GM06990 (cell line): ENCODE results near the gene TBL1Y.
"Not testable (repeated sequence)": the region's sequence is repeated elsewhere in the genome, so short reads cannot be mapped to it uniquely, and the experiment has no call there.

Source experiments
- DNase-seq: peaks from one replicate; pipeline ENCODE4 v3.0.0-alpha.2; 2011; ENCODE audit not compliant: insufficient read length; ENCODE audit errors: extremely low read depth
- H3K27me3 ChIP-seq: replicated peaks from 2 replicates; pipeline ENCODE4 v1.6.0; 2011; ENCODE audit warnings: low read length; ENCODE audit not compliant: control insufficient read depth, insufficient read depth
- H3K36me3 ChIP-seq: 2 replicates; pipeline ENCODE4 v1.5.1; 2011; ENCODE audit warnings: low read length; ENCODE audit not compliant: control insufficient read depth, insufficient read depth
- H3K4me3 ChIP-seq: replicated peaks from 2 replicates; pipeline ENCODE4 v1.5.1; 2011; ENCODE audit warnings: low read depth, mild to moderate bottlenecking, control low read depth, low read length
- CTCF ChIP-seq: IDR thresholded peaks from 2 replicates; pipeline ENCODE4 v1.5.1; 2011; ENCODE audit warnings: low read length, control low read depth, mild to moderate bottlenecking, inconsistent platforms; ENCODE audit not compliant: insufficient read depth, poor library complexity, severe bottlenecking

TBL1Y gene

GRCh38 chrY:6910372-6911252 lies at the start of gene TBL1Y:
TBL1Y (plus strand) TSS chrY:6910697; CDS start chrY:7025085, 114,388 bp downstream.
- TF ChIP-seq CTCF, result no peak
- no peak within 1 kb of the TSS for H3K4me3 ChIP-seq

GRCh38 chrY:6894496-6894895 lies 16.0 kb upstream of the TBL1Y start:
- TF ChIP-seq CTCF, result no peak
- Histone ChIP-seq H3K36me3 (no peaks in the 10 kb centered on the region), H3K27me3 (no peaks in the 10 kb centered on the region), H3K4me3 (no peak overlapping the region)
- DNase-seq, result no peak

More at GRCh38 chrY:6910372-6911252, at the start of gene TBL1Y:
- no peaks in the 10 kb centered on the region for H3K36me3 ChIP-seq
- no peak for DNase-seq
- H3K27me3 ChIP-seq, result no peaks in the 10 kb centered on the region

GRCh38 chrY:6895236-6895635 lies 15.3 kb upstream of the TBL1Y start:
- H3K4me3 ChIP-seq, result no peak overlapping the region
- no peak for DNase-seq

GRCh38 chrY:6902116-6902515 lies 8.4 kb upstream of the TBL1Y start:
- H3K36me3 ChIP-seq, H3K27me3 ChIP-seq, H3K4me3 ChIP-seq, DNase-seq: not testable (repeated sequence)

More at GRCh38 chrY:6895236-6895635, 15.3 kb upstream of the TBL1Y start:
- no peak for TF ChIP-seq CTCF
- H3K36me3 ChIP-seq, result no peaks in the 10 kb centered on the region
- no peaks in the 10 kb centered on the region for H3K27me3 ChIP-seq

GRCh38 chrY:6907591-6907990 lies 2.9 kb upstream of the TBL1Y start:
- no peaks in the 10 kb centered on the region for H3K36me3 ChIP-seq
- H3K4me3 ChIP-seq, result no peak overlapping the region
- no peak for TF ChIP-seq CTCF
- DNase-seq, result no peak
- H3K27me3 ChIP-seq, result no peaks in the 10 kb centered on the region

GRCh38 chrY:6908021-6908420 lies 2.5 kb upstream of the TBL1Y start:
- not testable (repeated sequence) for H3K4me3 ChIP-seq, H3K36me3 ChIP-seq, H3K27me3 ChIP-seq, DNase-seq
